Stimulated activated CD8-positive, alpha-beta memory T cell treated with anti-CD3 and anti-CD28 coated beads, Interleukin-4, amount 100 ng/mL, for 48 hours (primary cell): ENCODE results near the gene KLK3.
"Not testable (repeated sequence)": the region's sequence is repeated elsewhere in the genome, so short reads cannot be mapped to it uniquely, and the experiment has no call there.

Experiments
- DNase-seq: peaks from one replicate; pipeline ENCODE4 v3.0.0-alpha.2; 2020

KLK3 gene

GRCh38 chr19:50854636-50855410 is at the start of gene KLK3:
Gene KLK3, plus strand, starts transcription at chr19:50854915. Its CDS starts 41 bp downstream, at chr19:50854956.
- DNase-seq = no peak

DNA sequence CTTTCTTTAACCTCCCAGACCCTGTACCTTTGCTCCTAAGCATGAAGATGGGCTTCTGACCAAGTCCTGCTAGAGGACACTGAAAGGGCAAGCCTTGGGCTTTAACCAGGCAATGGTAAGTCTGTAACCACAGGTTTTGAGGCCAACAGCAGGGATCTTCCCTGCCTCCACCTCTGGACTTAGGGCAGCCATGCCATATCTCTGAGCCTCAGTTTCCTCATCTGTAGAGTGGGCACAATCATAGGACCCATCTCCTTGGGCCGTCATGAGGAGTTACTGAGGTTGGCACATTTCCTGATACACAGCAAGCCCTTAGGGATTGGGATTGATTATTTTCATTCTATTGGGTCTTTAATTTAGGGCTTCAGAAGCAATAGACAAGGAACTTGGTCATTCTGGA is 45.9 kb upstream of the KLK3 start:
- no peak for DNase-seq

DNA sequence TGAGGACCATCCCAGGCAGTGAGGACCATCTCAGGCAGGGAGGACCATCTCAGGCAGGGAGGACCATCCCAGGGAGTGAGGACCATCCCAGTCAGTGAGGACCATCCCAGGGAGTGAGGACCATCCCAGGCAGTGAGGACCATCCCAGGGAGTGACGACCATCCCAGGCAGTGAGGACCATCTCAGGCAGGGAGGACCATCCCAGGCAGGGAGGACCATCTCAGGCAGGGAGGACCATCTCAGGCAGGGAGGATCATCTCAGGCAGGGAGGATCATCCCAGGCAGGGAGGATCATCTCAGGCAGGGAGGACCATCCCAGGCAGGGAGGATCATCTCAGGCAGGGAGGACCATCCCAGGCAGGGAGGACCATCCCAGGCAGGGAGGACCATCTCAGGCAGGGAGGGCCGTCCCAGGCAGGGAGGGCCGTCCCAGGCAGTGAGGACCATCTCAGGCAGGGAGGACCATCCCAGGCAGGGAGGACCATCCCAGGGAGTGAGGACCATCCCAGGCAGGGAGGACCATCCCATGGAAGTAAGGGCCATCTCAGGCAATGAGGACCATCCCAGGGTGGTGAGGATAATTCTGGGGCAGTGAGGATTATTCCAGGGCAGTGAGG is 43.0 kb upstream of the KLK3 start:
- DNase-seq = not testable (repeated sequence)

DNA sequence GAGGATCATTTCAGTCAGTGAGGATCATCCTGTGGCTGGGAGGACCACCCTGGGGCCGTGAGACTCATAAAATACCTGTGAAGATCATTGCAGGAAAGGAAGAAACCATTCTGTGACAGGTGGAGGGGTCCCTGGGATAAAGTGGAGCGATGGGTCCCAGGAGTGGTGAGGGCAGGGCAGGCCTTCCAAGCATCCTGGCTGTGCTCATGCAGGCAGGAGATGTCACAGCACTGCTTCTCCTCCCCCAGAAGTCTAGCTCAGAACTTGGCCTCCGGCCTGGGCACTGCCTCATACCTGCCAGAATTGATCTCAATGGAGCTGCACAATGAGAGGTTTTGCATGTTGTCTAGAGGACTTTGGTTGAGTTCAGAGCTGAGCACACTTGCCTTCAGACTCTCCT is 42.2 kb upstream of the KLK3 start:
- DNase-seq = no peak

DNA sequence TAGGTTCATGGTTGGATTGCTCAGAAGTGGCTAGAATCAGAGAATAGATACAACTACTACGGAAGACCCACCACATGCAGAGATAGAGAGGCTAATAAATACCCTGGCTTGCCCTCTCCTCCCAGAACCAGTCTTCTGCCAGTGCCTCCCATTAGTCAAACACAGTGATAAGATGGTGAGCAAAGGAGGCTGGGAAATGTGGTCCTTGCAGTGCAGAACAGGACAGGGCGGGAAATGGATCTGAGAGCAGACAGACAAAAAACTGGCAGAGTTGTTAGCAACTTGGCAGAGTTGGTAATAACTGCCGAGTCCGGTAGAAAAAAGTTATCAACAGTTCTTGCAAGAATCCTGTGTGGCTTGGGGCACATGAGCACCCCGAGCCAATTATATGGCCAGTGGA is 39.8 kb upstream of the KLK3 start:
- DNase-seq = no peak

DNA sequence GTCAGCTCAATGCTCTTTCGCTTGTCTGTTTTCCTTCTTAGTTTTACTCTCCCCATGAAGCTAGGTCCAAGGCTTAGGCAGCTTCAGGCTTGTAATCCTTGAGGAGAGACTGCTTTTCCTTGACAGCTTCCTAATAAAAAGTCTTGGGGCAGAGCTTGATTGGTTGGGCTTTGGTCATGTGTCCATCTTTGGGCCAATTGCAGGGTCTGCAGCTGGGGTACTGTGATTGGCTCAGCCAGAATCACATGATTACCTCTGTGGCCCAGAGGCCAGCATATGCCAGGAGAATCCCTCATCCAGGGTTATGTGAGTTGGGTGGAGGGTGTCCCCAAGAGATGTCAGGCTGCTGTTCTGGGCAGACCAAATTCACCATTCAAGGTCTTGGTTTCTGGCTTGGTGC is 39.3 kb upstream of the KLK3 start:
- DNase-seq = no peak

DNA sequence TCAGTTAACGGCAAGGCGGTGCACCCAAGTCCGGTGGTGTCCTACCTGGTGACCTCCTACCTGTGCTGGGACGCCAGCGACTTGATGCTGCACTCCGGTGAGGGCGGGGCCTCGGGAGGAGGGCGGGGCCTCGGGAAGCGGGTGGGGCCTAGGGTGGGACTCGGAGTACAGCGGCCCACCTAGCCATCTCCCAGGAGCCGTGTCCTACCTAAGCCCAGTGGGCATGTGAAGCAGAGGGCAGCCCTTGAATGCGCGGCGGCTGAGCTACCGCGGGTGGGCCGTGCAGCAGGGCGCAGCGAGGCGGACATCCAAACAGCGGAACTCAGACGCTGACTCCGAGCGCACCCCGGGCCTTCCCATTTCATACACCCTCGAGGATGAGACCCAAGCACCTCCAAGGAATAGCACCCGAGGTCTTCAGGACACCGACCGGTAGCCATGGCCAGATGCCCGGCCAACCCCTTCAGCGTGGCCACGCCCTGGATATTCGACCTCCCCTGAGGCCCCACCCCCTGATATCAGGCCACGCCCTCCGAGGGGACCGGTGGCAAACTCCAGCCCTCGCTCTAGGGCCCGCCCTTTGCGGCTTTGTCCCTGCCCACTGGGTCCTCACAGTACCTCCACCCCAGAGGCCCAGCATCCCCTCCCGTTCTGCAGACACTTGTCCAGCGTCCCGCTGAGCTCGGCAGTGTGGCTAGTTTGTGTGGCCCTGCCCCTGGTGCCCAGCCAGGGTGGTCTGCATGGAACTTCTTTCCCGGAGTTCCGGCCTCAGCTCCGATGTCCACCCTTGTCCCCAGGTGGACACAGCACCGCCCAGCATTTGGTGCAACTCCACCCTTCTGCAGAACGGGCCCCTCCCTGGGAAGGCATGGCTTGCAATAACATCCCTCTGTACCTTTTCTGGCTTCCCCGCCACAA is 36.5 kb upstream of the KLK3 start:
- peak; percentile 87 for DNase-seq

GRCh38 chr19:50818859-50819472 is 35.7 kb upstream of the KLK3 start:
- DNase-seq = no peak

DNA sequence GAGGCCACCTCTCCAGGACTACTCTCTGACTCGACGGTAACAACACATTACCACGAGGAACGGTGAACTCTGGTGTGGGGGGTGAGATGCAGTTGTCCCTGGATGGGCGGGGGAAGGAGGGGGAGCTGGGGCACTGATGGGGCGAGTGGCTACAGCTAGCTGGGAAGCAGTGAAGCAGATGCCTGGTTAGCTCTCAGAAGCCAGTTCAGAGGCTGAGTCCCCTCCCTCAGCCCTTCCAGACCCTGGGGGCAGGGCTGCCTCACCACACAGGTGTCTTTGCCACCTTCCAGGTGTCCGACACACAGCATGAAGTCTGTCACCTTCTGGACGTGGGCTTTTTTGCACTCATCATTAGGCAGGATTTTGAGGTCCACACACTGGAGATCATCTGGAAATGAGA is 35.1 kb upstream of the KLK3 start:
- DNase-seq = no peak

- no peak for DNase-seq
These were observed 34.6 kb upstream of the KLK3 start for GRCh38 chr19:50820086-50820485.

- DNase-seq = no peak
These were observed 34.0 kb upstream of the KLK3 start for GRCh38 chr19:50820549-50821247.

- DNase-seq = no peak
These were observed 33.5 kb upstream of the KLK3 start for GRCh38 chr19:50821248-50821612.

DNA sequence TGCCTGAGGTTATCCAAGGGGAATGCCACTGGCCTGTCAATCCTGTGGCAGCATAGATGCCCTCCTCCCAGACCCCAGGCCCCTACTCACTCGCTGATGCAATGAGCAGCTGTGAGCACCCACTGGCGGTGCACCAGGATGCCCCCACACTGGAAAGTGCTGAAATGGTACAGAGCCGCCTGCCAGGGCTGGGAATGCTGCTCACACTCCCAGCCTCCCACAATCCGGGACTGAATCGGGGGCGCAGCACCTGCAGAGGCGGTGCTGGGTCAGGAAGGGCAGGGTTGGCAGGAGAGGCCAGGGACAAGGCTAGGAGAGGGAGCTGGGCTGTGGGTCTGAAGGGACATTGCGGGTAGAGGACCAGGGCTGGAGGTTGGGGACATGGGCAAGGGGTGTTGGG is 33.1 kb upstream of the KLK3 start:
- DNase-seq = no peak

GRCh38 chr19:50822661-50823208 is 32.0 kb upstream of the KLK3 start:
- no peak for DNase-seq

GRCh38 chr19:50823389-50824042 is 31.2 kb upstream of the KLK3 start, which contains the start of gene KLK1:
Gene KLK1, minus strand, starts transcription at chr19:50823787. Its CDS starts 39 bp downstream, at chr19:50823748.
- DNase-seq = no peak

DNA sequence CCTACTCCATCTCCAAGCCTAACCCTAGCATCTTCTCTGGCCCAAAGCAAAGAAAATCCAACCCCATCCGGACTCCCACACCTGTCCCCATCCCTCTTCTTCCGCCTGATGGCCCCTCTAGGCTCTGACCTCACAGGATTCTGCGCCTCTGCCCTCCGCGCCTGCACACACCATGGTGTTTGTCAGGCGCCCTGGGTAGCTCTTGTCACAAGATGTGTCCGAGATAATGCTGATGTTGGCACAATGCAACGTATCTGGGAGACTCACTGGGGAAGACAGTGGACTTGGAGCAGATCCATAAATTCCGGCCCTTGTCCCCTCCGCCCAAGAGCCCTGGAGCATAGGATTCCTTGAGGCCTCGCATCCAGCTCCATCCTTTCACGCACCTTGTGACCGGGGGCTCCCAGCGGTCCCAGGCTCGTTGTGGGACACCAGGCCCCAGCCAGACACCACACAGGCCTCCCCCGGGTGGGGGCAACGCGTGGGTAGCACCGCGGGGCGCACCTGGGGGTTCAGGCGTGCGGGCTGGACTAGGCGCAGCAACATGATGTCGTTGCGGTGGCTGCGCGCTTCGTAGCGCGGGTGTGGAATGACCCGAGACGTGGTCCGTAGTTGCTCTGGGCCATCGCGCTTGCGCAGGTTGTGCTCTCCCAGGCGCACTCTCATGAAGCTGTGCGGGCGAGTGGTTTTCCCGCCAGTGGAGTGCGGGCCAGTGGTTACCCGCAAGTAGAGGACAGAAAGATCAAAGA is 28.0 kb upstream of the KLK3 start:
- DNase-seq = no peak

DNA sequence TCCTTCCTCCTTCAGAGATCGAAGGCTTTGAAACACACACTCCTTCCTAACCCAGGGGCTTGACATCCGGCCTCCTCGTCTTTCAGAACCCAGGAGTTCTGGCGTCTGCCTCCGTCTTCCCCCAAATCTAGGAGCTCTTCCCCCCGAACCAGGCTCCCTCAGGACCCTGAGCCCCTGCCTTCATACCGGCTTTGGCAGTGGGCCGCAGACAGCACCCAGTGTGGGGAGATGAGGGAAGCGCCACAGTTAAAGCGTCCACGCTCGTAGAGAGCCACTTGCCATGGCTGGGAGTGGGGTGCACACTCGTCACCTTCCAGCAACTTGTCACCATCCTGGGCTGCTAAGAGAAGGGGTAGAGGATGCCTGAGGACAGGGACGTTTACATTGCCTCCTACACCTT is 27.2 kb upstream of the KLK3 start:
- no peak for DNase-seq

DNA sequence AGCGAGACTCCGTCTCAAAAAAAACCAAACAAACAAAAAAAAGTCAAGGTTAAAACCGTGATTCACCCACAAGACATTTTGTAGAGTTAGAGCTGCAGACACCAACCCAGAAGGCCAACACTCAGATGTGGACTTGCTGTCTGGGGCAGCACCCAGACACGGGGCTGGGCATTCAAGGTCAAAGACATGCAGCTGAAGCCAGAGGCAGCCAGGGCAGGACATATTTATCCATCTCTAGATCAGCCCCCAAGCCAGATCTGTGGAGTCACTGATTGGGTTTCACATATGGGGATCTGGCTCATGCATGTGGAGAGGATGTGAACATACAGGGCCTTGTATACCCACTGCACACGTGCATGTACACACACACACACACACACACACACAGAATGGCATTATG is 24.9 kb upstream of the KLK3 start:
- no peak for DNase-seq

DNA sequence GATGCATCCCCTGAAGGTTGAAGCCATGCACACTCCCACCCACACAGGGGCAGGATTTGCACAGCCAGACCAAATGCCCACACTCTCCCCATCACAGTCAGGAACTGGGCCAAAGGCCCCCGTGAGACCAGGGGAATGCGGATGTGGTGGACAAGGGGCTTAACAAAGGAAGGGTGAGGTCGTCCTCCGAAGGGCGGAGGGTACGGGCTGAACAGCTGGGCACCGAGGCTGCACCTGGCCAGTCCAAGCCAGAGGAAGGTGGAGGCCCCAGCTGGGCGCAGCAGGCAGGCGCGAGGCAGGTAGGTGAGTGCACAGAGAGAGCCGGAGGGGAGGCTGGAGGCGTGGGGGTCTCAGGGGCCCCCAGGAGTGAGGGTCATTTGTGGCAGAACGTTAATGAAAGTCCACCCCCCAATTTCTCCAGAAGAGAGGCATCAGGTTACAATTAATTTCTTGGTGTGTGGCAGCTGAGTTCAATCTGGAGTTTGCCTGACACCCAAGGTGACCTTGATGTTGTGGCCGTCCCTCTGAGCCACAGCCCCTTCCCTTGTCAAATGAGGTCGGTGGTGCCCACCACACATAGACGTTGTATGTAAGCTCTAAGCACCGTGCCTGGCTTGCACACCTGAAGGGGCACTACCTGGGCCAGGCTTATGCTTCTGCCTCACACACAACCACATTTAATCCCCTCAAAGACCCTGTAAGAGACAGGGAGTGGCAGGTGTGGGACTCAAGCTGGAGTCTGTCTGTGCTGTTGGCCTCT is 24.3 kb upstream of the KLK3 start:
- DNase-seq = no peak

- no peak for DNase-seq
These were observed 23.7 kb upstream of the KLK3 start for GRCh38 chr19:50831026-50831396.
